Measurements from ENCODE around the gene NR3C2.

NR3C2 gene

DNA sequence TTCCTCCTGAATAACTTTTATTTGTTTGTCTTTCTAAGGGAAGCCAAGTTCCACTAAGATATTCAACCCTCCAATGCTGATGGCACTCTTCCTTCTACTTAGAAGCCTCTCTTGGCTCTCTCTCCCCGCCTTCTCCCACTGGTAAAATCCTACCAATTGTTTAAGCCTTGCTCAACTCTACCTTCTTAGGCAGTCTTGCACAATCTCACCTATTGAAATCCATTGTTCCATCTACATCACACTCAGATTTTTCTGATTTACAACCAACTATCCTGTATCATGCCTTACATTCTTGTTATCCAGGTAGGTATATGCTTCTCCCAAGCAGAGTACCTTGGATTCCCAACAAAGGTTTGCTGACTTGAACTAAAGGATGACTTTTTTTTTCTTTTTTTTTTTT is 69.1 kb downstream of the NR3C2 start:
- ChIA-PET POLR2A (no interaction called here), CTCF (no interaction called here)
- no peak overlapping the region for H3K27ac ChIP-seq (ENCODE audit: insufficient read depth in 1 of 2, low read depth in 1 of 2, low read length in 2 of 2, poor library complexity in 1 of 2, severe bottlenecking in 2 of 2)
- no peak overlapping the region for H3K4me3 ChIP-seq (ENCODE audit: control insufficient read depth in 1 of 7, extremely low read depth in 1 of 7, insufficient read depth in 4 of 7, low read depth in 2 of 7, low read length in 6 of 7)
- no peaks in the 10 kb centered on the region for H3K36me3 ChIP-seq (ENCODE audit: control insufficient read depth in 4 of 4, insufficient read depth in 4 of 4, low read length in 3 of 4)
- 83% methylated on average over 1 of the region's 1 CpG for WGBS (ENCODE audit: insufficient coverage)
- DNase-seq, result no peak
- H3K27me3 ChIP-seq (replicated peaks in 2 of 5; ENCODE audit: control insufficient read depth in 4 of 5, insufficient read depth in 5 of 5, low read length in 4 of 5), result no peaks in the 10 kb centered on the region
- H3K4me1 ChIP-seq (ENCODE audit: control extremely low read depth in 1 of 4, control insufficient read depth in 4 of 4, insufficient read depth in 4 of 4, low read length in 3 of 4), result peaks cover 0 to 11% (median 0%) of the 10 kb centered on the region in 4 experiments
- no peaks in the 10 kb centered on the region for H3K9me3 ChIP-seq (ENCODE audit: control extremely low read depth in 1 of 5, control insufficient read depth in 4 of 5, insufficient read depth in 2 of 5, low read depth in 1 of 5, low read length in 4 of 5)

DNA sequence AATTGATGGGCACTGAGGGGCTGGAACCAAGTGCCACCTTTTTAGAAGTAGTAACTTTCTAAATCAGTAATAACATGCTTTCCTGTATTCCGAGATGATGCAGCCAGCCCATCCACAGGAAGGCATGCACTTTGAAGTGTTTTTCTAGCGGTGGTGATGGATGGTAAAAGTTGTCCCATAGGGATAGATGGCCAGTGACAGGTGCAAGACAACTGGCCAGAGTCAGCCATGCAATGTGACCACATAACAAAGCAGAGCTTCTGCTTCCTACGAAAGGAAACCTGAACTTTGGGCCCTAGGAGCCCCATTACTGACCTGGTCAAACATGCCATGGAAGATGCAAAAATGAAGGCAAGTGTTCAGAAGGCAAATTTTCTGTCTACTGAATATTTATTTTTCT is 72.3 kb downstream of the NR3C2 start:
- Histone ChIP-seq H3K4me1 (ENCODE audit: control extremely low read depth in 1 of 4, control insufficient read depth in 4 of 4, insufficient read depth in 4 of 4, low read length in 3 of 4) (no peaks in the 10 kb centered on the region), H3K36me3 (ENCODE audit: control insufficient read depth in 4 of 4, insufficient read depth in 4 of 4, low read length in 3 of 4) (no peaks in the 10 kb centered on the region), H3K27ac (ENCODE audit: insufficient read depth in 1 of 2, low read depth in 1 of 2, low read length in 2 of 2, poor library complexity in 1 of 2, severe bottlenecking in 2 of 2) (no peak overlapping the region), H3K4me3 (ENCODE audit: control insufficient read depth in 1 of 7, extremely low read depth in 1 of 7, insufficient read depth in 4 of 7, low read depth in 2 of 7, low read length in 6 of 7) (no peak overlapping the region), H3K9me3 (ENCODE audit: control extremely low read depth in 1 of 5, control insufficient read depth in 4 of 5, insufficient read depth in 2 of 5, low read depth in 1 of 5, low read length in 4 of 5) (no peaks in the 10 kb centered on the region), H3K27me3 (replicated peaks in 2 of 5; ENCODE audit: control insufficient read depth in 4 of 5, insufficient read depth in 5 of 5, low read length in 4 of 5) (no peaks in the 10 kb centered on the region)
- POLR2A ChIA-PET, result no interaction called here
- DNase-seq, result no peak
- 100% methylated on average over 2 of the region's 3 CpGs for WGBS (ENCODE audit: insufficient coverage)
- CTCF ChIA-PET, result no interaction called here

GRCh38 chr4:148367756-148368155 is 74.5 kb downstream of the NR3C2 start:
- Histone ChIP-seq H3K9me3 (ENCODE audit: control extremely low read depth in 1 of 5, control insufficient read depth in 4 of 5, insufficient read depth in 2 of 5, low read depth in 1 of 5, low read length in 4 of 5) (no peaks in the 10 kb centered on the region), H3K4me1 (ENCODE audit: control extremely low read depth in 1 of 4, control insufficient read depth in 4 of 4, insufficient read depth in 4 of 4, low read length in 3 of 4) (no peaks in the 10 kb centered on the region), H3K27ac (ENCODE audit: insufficient read depth in 1 of 2, low read depth in 1 of 2, low read length in 2 of 2, poor library complexity in 1 of 2, severe bottlenecking in 2 of 2) (no peak overlapping the region), H3K27me3 (replicated peaks in 2 of 5; ENCODE audit: control insufficient read depth in 4 of 5, insufficient read depth in 5 of 5, low read length in 4 of 5) (no peaks in the 10 kb centered on the region), H3K36me3 (ENCODE audit: control insufficient read depth in 4 of 4, insufficient read depth in 4 of 4, low read length in 3 of 4) (no peaks in the 10 kb centered on the region), H3K4me3 (ENCODE audit: control insufficient read depth in 1 of 7, extremely low read depth in 1 of 7, insufficient read depth in 4 of 7, low read depth in 2 of 7, low read length in 6 of 7) (no peak overlapping the region)
- CTCF ChIA-PET, result interaction anchor here (0.7 kb wide), 1 partner anchor 195 kb away, joined by 3 read pairs; no protein-coding TSS in a partner anchor
- POLR2A ChIA-PET, result no interaction called here
- WGBS (ENCODE audit: insufficient coverage), result 93% methylated on average over 3 of the region's 4 CpGs
- no peak for DNase-seq

DNA sequence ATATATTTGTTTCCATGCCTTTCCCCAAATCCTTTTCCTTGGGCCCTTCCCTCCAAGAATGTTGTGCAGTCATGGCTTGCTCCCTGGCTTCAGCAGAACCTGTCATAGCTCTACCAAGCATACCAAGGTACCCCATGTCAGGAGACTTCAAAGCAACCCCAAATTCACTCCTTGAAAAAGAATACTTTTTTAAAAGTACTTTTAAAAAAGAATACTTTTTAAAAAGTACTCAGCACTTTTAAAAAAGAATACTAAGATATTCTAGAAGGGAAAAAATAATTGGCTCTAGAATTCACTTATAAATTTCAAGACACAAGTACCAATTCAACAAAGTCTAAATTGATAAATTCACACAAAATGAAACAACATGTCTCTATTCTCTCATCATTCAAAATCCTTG is 76.0 kb downstream of the NR3C2 start:
- Histone ChIP-seq H3K4me3 (ENCODE audit: control insufficient read depth in 1 of 7, extremely low read depth in 1 of 7, insufficient read depth in 4 of 7, low read depth in 2 of 7, low read length in 6 of 7) (no peak overlapping the region), H3K9me3 (ENCODE audit: control extremely low read depth in 1 of 5, control insufficient read depth in 4 of 5, insufficient read depth in 2 of 5, low read depth in 1 of 5, low read length in 4 of 5) (no peaks in the 10 kb centered on the region), H3K27ac (ENCODE audit: insufficient read depth in 1 of 2, low read depth in 1 of 2, low read length in 2 of 2, poor library complexity in 1 of 2, severe bottlenecking in 2 of 2) (no peak overlapping the region), H3K36me3 (ENCODE audit: control insufficient read depth in 4 of 4, insufficient read depth in 4 of 4, low read length in 3 of 4) (no peaks in the 10 kb centered on the region), H3K27me3 (replicated peaks in 2 of 5; ENCODE audit: control insufficient read depth in 4 of 5, insufficient read depth in 5 of 5, low read length in 4 of 5) (no peaks in the 10 kb centered on the region), H3K4me1 (ENCODE audit: control extremely low read depth in 1 of 4, control insufficient read depth in 4 of 4, insufficient read depth in 4 of 4, low read length in 3 of 4) (no peaks in the 10 kb centered on the region)
- ChIA-PET POLR2A (no interaction called here), CTCF (no interaction called here)
- peak in 1 of 3 donors; percentile 7 for DNase-seq

DNA sequence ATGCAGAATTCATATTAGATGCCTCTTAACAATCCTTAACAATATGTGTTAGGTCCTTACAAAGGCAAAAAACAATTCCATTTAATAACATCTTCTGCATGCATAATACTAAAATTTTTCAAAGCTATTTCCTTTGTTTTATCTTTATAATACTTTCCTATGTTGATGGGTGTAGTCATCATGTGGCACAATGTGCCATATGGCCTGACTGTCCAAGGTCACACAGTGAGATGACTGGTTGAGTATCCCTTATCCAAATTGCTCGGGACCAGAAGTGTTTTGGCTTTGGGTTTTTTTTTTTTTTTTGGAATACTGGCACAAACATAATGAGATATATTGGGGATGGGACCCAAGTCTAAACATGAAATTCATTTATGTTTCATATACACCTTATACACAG is 77.7 kb downstream of the NR3C2 start:
- H3K27me3 ChIP-seq (replicated peaks in 2 of 5; ENCODE audit: control insufficient read depth in 4 of 5, insufficient read depth in 5 of 5, low read length in 4 of 5), result no peaks in the 10 kb centered on the region
- no peaks in the 10 kb centered on the region for H3K36me3 ChIP-seq (ENCODE audit: control insufficient read depth in 4 of 4, insufficient read depth in 4 of 4, low read length in 3 of 4)
- DNase-seq, result no peak
- H3K4me1 ChIP-seq (ENCODE audit: control extremely low read depth in 1 of 4, control insufficient read depth in 4 of 4, insufficient read depth in 4 of 4, low read length in 3 of 4), result no peaks in the 10 kb centered on the region
- no peaks in the 10 kb centered on the region for H3K9me3 ChIP-seq (ENCODE audit: control extremely low read depth in 1 of 5, control insufficient read depth in 4 of 5, insufficient read depth in 2 of 5, low read depth in 1 of 5, low read length in 4 of 5)
- ChIA-PET CTCF (no interaction called here), POLR2A (no interaction called here)
- H3K27ac ChIP-seq (ENCODE audit: insufficient read depth in 1 of 2, low read depth in 1 of 2, low read length in 2 of 2, poor library complexity in 1 of 2, severe bottlenecking in 2 of 2), result no peak overlapping the region
- H3K4me3 ChIP-seq (ENCODE audit: control insufficient read depth in 1 of 7, extremely low read depth in 1 of 7, insufficient read depth in 4 of 7, low read depth in 2 of 7, low read length in 6 of 7), result no peak overlapping the region
- no CpG with 5 or more reads among the region's 1 CpG for WGBS (ENCODE audit: insufficient coverage)

DNA sequence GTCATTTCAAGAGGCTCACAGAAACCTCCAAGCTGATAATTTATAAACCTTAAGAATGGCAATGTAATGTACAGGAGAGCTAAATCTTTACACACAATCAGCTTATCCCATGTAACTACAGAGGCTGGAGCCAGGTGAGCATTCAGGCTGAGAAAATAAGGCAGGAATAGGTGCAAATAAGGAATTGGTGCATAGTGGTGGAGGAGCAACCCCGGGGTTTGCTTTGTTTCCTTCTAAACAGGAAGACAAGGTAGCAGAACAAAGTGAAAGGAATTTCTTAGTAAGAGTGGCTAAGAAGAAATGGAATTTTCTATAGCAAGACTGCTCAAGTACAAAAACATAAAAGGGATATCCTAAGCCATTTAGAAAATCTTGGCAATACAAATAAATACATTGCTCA is 82.4 kb downstream of the NR3C2 start:
- Histone ChIP-seq H3K4me3 (ENCODE audit: control insufficient read depth in 1 of 7, extremely low read depth in 1 of 7, insufficient read depth in 4 of 7, low read depth in 2 of 7, low read length in 6 of 7) (no peak overlapping the region), H3K4me1 (ENCODE audit: control extremely low read depth in 1 of 4, control insufficient read depth in 4 of 4, insufficient read depth in 4 of 4, low read length in 3 of 4) (no peaks in the 10 kb centered on the region), H3K27ac (ENCODE audit: insufficient read depth in 1 of 2, low read depth in 1 of 2, low read length in 2 of 2, poor library complexity in 1 of 2, severe bottlenecking in 2 of 2) (no peak overlapping the region), H3K27me3 (replicated peaks in 2 of 5; ENCODE audit: control insufficient read depth in 4 of 5, insufficient read depth in 5 of 5, low read length in 4 of 5) (no peaks in the 10 kb centered on the region), H3K36me3 (ENCODE audit: control insufficient read depth in 4 of 4, insufficient read depth in 4 of 4, low read length in 3 of 4) (no peaks in the 10 kb centered on the region), H3K9me3 (ENCODE audit: control extremely low read depth in 1 of 5, control insufficient read depth in 4 of 5, insufficient read depth in 2 of 5, low read depth in 1 of 5, low read length in 4 of 5) (no peaks in the 10 kb centered on the region)
- DNase-seq, result no peak
- ChIA-PET CTCF (no interaction called here), POLR2A (no interaction called here)
- WGBS (ENCODE audit: insufficient coverage), result 17% methylated on average over 1 of the region's 1 CpG

GRCh38 chr4:148355442-148356123 is 86.6 kb downstream of the NR3C2 start:
- no peak overlapping the region for H3K4me3 ChIP-seq (ENCODE audit: control insufficient read depth in 1 of 7, extremely low read depth in 1 of 7, insufficient read depth in 4 of 7, low read depth in 2 of 7, low read length in 6 of 7)

More at GRCh38 chr4:148355442-148356123, 86.6 kb downstream of the NR3C2 start:
- WGBS (ENCODE audit: insufficient coverage), result 49% methylated on average over 2 of the region's 4 CpGs
- no peaks in the 10 kb centered on the region for H3K27me3 ChIP-seq (replicated peaks in 2 of 5; ENCODE audit: control insufficient read depth in 4 of 5, insufficient read depth in 5 of 5, low read length in 4 of 5)
- no peaks in the 10 kb centered on the region for H3K36me3 ChIP-seq (ENCODE audit: control insufficient read depth in 4 of 4, insufficient read depth in 4 of 4, low read length in 3 of 4)
- H3K9me3 ChIP-seq (ENCODE audit: control extremely low read depth in 1 of 5, control insufficient read depth in 4 of 5, insufficient read depth in 2 of 5, low read depth in 1 of 5, low read length in 4 of 5), result no peaks in the 10 kb centered on the region
- H3K4me1 ChIP-seq (ENCODE audit: control extremely low read depth in 1 of 4, control insufficient read depth in 4 of 4, insufficient read depth in 4 of 4, low read length in 3 of 4), result no peaks in the 10 kb centered on the region
- CTCF ChIA-PET, result no interaction called here
- peak in 1 of 3 donors; percentile 8 for DNase-seq
- H3K27ac ChIP-seq (ENCODE audit: insufficient read depth in 1 of 2, low read depth in 1 of 2, low read length in 2 of 2, poor library complexity in 1 of 2, severe bottlenecking in 2 of 2), result no peak overlapping the region
- POLR2A ChIA-PET, result no interaction called here

All from common myeloid progenitor, CD34-positive (primary cell).